ENCODE measurements around the gene CHST5.

- TF ChIP-seq, protein P1, sequence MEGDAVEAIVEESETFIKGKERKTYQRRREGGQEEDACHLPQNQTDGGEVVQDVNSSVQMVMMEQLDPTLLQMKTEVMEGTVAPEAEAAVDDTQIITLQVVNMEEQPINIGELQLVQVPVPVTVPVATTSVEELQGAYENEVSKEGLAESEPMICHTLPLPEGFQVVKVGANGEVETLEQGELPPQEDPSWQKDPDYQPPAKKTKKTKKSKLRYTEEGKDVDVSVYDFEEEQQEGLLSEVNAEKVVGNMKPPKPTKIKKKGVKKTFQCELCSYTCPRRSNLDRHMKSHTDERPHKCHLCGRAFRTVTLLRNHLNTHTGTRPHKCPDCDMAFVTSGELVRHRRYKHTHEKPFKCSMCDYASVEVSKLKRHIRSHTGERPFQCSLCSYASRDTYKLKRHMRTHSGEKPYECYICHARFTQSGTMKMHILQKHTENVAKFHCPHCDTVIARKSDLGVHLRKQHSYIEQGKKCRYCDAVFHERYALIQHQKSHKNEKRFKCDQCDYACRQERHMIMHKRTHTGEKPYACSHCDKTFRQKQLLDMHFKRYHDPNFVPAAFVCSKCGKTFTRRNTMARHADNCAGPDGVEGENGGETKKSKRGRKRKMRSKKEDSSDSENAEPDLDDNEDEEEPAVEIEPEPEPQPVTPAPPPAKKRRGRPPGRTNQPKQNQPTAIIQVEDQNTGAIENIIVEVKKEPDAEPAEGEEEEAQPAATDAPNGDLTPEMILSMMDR (conservative IDR thresholded peaks at IDR 0.05) = no peak
- TF ChIP-seq ZFX (IDR thresholded peaks at IDR 0.05) = no peak
Observed at GRCh38 chr16:75529056-75529905, 6.6 kb downstream of the CHST5 start.

All from C4-2B (cell line).